H4 (cell line): ENCODE measurements around the gene FHOD3. TPM values are rescaled to one million over a fixed set of nuclear protein-coding genes. Genes with fewer than 3 reads are reported as not detected.
A peak's percentile ranks its signal among the peaks of the same experiment; 100 is the strongest.

ENCODE experiments used
- DNase-seq: peaks from one replicate; pipeline ENCODE4 v3.0.0-alpha.2; 2015; ENCODE audit warnings: low spot score
- total RNA-seq: library from RNA; depleted of rRNA; stranded (reverse); fragments of >200 nt; shearing (Covaris generic); gene quantifications from 2 replicates; pipeline ENCODE4 v1.2.3, GENCODE V29; 2014

FHOD3 gene
- total RNA-seq, 1 experiment from 2014 or later, result 6.1 TPM

DNA sequence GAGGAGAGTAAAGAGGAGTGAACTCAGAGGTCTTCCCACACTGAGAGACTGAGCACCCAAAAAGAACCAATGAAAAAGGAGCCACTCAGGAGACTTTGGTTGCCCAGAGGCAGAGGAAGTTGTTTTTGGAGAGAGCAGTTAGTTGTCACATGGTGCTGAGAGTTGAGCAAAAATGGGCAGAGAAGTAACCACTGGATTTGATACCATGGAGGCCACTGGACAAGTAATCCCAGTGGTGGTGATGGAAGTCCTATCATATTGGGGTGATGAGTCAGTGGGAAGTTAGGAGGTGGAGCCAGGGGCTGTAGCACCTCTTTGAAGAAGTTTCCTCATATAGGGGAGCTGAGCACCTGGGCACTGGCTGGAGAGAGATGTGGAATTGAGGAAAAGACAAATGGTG lies 295.5 kb downstream of the FHOD3 start:
- no peak for DNase-seq

- no peak for DNase-seq
Observed at GRCh38 chr18:36593641-36594040, 296.1 kb downstream of the FHOD3 start.

DNA sequence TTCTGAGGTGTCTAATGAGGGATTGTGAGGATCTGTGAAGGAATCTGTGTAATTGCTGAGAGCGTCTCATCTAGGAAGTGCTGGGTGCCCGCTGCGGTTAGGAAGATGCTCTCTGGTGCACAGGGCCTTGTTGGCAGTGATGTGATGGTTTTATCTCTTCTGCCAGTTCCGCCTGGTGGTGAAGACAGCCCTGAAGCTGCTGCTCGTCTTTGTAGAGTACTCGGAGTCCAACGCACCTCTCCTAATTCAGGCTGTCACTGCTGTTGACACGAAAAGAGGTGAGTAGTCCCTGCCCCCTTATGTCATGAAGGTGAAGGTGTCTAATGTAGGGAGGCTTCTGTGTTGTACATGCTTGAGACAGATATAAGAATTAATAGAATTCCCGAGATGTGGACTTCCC lies 297.1 kb downstream of the FHOD3 start:
- no peak for DNase-seq

DNA sequence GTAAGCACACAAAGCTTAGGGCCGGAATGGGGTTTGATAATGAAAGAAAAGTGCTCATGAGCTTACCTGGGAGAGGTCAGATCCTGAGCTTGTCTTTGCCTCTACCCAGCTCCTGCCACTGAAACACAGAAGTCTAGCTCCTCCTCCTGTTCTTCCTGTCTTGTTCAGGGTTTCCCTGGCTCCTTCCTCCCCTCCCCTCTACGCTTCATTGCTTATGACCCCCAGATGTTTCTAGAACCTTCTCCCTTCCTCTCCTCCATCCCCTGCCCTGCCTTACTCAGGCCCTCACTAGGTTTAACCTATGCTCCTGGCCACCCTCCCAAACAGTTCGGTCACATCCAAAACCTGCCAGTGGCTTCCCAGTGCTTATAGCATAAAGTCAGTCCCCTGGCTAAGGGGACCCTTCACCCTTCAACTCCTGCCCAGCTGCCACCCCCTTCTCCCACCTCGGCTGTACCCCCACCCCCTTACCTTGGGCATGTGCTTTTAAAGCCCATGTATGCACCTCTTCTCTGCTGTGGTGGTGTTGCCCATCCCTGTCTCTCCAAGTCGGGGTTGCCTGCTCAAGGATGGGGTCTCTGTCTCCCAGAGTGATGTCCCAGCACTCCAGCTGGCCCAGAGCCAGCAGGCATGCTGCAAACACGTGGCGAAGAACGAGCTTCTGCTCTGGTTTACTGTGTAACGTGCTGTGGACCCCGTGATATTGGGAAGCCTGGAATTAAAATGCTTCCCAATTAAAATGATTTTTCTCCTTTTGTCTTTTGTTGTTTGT lies 297.7 kb downstream of the FHOD3 start:
- DNase-seq, result no peak

- no peak for DNase-seq
Observed at GRCh38 chr18:36595818-36596215, 298.3 kb downstream of the FHOD3 start.

DNA sequence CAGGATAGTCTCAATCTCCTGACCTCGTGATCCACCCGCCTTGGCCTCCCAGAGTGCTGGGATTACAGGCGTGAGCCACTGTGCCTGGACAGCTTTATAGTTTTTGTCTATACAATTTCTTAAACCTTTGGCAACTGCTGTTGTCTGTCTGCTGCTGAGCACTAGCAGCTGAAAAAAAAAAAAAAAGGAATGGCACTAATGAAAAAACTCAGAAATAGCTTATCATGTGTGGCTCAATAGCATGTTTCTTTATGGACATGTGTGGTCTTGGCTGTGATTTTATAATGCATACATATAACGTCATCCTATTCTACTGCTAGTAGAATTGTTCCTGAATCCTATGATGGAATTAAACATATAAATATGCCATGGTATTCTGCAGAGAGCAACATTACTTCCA lies 300.1 kb downstream of the FHOD3 start:
- DNase-seq, result no peak

DNA sequence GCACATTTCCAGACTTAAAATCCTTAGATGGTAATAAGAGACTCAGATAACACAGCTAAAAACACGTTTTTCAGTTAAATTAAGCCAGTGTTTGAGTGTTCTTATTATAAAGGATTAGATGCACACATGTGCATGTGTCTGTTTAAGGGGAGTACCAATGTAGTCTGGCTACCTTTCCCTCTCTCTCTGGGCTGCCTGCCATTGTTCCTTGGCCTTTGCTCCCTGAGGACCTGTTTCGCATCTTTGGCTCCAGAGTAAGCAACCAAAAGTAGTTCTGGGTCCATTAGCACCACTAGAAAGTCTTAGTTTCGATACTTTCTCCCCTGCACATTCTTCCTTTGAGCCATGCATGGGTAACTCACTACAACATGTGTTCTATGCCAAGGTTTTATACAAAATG lies 303.0 kb downstream of the FHOD3 start:
- no peak for DNase-seq

DNA sequence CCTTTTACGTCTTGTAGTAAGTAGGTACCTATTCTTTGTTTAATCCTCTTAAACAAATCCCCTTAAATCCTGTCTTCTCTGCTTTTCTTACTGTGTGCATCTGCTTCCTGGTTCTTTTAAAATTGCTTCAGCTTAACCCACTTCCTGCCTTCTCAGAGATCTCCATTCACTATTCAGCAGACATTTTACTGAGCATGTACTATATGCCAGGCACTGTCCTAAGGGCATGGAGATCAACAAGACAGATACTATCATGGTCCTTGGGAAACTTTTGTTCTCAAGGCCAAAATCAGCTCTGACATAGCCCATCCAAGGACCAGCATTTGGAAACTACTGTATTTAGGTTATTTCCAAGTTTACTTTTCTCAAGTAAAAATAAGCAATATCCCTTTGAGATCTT lies 303.8 kb downstream of the FHOD3 start:
- DNase-seq, result no peak

DNA sequence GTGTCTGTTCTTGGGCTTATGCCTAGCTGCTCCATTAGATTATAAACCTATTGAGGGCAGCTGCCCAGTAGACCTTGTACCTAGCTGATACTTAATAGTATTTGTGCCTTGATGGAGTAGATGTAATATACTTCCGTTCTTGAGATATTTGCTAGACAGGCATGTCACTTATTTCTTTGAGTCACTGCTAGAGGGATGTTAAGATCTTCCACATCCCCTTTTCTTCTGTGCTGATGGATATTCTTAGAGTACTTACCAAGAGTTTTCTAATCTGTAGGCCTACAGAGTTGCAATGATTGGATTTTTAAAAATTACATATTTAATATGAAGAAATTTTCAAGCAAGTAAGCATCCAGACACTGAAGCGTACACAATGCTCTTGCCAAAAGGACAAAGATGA lies 304.6 kb downstream of the FHOD3 start:
- no peak for DNase-seq

DNA sequence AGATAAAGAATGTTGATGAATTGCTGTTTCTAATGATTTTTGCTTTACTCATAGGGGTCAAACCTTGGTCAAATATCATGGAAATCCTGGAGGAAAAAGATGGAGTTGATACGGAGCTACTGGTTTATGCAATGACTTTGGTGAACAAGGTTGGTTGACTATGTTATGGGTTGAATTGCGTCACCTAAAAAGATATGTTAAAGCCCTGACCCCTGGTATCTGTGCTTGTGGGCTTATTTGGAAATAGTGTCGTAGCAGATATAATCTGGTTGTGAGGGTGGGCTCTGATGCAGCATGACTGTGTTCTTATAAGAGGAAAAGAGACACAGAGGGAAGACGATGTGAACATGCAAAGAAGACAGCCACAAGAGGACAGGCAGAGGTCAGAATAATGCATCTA lies 305.1 kb downstream of the FHOD3 start:
- DNase-seq, result no peak

DNA sequence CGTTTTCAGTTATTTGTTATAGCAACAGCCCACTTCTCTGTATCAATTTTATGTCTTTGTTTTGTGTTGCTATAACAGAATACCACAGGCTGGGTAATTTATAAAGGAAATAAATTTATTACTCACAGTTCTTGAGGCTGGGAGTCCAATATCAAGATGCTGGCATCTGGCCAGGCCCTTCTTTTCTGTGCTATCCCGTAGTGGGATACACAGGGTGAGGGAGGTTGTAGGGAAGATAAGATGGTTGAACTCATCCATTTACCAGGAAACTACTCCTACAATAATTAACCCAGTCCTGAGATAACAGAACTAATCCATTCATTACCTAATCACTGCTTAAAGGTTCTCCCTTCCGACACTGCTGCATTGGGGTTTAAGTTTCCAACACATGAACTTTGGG lies 310.6 kb downstream of the FHOD3 start:
- DNase-seq, result no peak

- no peak for DNase-seq
Observed at GRCh38 chr18:36610258-36610657, 312.7 kb downstream of the FHOD3 start.

DNA sequence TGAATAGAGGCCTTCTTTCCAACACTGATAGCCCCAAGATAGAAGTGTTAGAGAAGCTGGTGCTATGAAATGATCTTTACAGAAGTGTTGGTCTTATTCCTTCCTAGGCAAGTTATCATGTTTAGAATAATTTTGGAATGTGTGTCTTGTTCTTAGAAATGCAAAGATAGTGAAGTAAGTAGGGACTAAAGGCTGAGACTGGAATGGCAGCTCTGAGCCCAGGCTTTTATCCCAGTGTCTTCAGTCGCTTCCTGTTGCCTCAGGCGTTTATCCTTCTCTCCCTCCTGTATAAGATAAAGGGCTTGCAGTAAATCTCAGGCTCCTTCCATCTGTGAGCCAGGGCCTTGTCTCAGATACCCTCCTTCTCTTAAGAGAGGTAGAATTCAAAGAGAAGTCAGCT lies 313.1 kb downstream of the FHOD3 start:
- no peak for DNase-seq

DNA sequence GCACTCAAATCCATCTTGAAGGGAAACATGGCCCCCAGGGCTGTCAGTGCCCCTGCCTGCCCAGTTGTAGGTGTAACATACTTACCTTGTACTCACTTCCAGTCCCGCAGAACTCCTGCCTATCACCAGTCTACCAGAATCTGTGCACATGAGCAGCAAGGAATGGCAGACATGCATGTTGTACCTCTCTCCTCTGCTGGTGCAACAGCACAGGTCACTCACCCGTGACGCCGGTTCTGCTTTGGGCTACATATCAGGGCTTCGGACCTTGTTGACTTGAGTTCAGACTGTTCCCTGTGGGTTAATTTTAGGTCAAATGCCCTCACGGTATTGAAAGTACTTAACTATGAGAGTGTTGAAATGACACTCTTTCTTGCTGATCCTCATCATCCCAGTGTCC lies 315.6 kb downstream of the FHOD3 start:
- no peak for DNase-seq

- no peak for DNase-seq
Observed at GRCh38 chr18:36613810-36614209, 316.3 kb downstream of the FHOD3 start.

- DNase-seq, result no peak
Observed at GRCh38 chr18:36620788-36621187, 323.3 kb downstream of the FHOD3 start.

- DNase-seq, result no peak
Observed at GRCh38 chr18:36622610-36623009, 325.1 kb downstream of the FHOD3 start.

DNA sequence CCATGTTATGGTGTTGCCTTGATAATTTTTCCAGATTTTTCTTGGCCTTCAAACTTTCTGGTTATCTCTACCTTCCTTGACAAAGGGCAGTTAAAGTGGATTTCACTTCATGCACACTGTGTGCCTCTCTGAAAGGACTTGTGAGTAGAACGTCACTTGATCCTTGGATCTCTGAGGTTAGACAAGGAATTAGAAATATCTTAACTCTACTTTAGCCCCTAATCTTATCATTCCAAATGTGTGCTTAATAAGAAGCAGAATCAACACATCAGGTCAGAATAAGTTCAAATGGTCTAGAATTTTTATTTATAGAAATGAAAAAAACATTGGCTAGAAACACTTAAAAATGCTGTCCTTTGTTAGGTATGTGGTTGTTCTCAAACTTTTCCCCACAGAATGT lies 325.6 kb downstream of the FHOD3 start:
- no peak for DNase-seq

DNA sequence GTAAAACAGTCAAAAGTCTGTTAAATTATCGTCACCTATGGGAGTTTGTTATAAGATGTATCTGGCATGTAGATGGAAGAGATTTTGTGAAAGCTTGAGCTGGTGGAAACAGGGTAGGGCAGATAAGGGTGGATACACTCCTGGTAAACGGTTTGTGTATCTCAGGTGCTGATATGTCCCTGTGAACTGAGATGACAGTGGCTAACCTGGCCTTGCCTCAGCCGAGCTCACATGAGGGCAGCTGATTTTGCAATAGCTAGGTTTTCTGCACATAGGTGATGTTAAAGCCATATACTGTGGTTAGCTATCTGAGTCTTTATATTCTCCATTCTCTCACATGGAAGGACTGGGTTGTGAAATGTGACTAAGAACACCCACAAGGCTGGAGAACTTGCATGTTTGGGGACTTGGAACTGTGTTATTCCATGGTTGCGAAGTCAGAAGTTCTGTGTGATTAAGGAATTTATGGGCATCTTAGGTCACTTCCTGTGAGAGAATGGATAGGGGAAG lies 326.2 kb downstream of the FHOD3 start:
- DNase-seq, result no peak

DNA sequence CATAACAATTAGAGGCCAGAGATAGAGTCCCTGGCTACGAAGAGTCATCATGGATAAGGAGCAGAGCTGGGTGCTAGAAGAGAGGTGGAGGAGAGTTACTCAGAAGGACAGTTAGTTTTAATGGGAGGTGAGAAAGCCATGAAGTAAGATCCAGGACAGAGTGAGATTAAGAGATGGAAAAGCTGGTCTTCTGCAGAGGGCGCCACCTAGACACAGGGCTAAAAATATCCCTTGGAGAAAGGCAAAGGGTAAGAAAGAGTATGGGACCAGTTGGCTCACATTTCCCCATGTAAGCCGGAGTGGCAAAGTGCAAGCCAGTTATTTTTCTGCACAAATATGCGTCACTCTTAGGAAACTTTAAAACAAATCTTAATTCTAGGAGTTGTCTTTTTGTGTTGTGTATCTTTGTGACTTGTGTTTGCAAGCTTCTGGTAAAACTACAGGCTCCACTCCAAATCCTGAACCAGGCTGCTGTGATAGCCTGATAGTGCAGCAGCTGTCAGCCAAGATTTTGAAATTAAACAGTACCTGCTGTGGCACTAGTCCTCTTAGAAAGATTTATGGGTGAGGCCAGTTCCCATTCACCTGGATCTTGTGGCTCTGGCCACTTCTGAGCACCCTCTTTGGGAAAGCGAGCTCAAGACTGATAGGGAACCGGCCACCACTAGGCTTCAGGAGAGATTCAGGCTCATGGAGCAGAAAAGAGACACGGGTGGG lies 327.1 kb downstream of the FHOD3 start:
- DNase-seq, result no peak

GRCh38 chr18:36625386-36625785 lies 327.9 kb downstream of the FHOD3 start:
- no peak for DNase-seq

- no peak for DNase-seq
Observed at GRCh38 chr18:36627637-36628036, 330.1 kb downstream of the FHOD3 start.

DNA sequence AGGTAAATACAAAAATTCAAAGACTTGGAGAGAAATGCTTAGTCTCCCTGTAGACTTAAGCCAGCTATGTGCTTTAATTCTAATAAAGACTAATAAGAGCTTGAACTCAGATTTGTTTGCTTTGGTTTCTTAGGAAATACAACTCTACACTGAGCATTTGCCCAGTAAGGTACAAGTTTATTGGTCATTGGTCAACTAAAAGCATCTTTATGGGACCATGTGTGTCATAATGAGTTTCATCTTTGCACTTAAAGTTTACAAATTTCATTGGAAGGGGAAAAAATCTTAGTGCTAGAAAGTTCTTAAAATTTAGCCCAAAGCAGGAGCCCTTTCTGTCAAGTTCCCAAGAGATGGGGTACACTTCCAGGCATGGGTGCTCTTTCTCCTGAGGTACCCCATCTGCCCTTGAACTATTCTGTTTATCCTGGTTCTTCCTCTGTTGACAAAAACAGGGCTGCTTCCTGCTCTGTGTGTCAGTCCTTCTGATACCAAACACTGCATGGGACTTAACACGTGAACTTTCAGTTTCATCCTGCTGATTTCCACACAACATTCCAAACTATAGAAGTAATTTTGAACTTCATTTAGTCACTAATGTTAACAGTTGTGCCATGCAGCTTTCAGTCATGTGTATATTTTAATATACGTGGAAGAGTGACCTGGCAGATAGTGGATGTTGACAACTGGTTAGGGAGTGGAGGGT lies 331.1 kb downstream of the FHOD3 start:
- DNase-seq, result peak; percentile 23
